SU-DHL-6 (cell line): ENCODE results near the gene S1PR2.

Experiments
- EZH2phosphoT487 ChIP-seq: fragments of 200-600 bp; sonication (generic), shearing (Covaris generic); conservative IDR thresholded peaks from 2 replicates; pipeline ENCODE4 v1.6.1; 2018; ENCODE audit warnings: mild to moderate bottlenecking, antibody characterized with exemption, low read length, moderate library complexity, mixed read lengths
- TF ChIP-seq, protein P1 (sequence below): fragments of 200-600 bp; sonication (generic); IDR thresholded peaks from one replicate; pipeline ENCODE4 v1.5.1; 2017; ENCODE audit warnings: antibody characterized with exemption, mild to moderate bottlenecking, low read length, moderate library complexity; ENCODE audit not compliant: insufficient read depth, poor library complexity, severe bottlenecking

DNA sequence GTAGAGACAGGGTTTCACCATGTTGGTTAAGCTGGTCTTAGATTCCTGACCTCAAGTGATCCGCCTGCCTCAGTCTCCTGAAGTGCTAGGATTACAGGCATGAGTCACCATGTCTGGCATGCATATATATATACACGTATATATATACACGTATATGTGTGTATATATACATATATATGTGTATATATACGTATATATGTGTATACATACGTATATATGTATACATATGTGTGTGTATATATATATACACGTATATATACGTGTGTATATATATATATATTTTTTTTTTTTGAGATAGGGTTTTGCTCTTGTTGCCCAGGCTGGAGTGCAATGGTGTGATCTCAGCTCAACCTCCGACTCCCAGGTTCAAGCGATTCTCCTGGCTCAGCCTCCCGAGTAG, 48.3 kb downstream of the S1PR2 start:
- TF ChIP-seq, protein P1, sequence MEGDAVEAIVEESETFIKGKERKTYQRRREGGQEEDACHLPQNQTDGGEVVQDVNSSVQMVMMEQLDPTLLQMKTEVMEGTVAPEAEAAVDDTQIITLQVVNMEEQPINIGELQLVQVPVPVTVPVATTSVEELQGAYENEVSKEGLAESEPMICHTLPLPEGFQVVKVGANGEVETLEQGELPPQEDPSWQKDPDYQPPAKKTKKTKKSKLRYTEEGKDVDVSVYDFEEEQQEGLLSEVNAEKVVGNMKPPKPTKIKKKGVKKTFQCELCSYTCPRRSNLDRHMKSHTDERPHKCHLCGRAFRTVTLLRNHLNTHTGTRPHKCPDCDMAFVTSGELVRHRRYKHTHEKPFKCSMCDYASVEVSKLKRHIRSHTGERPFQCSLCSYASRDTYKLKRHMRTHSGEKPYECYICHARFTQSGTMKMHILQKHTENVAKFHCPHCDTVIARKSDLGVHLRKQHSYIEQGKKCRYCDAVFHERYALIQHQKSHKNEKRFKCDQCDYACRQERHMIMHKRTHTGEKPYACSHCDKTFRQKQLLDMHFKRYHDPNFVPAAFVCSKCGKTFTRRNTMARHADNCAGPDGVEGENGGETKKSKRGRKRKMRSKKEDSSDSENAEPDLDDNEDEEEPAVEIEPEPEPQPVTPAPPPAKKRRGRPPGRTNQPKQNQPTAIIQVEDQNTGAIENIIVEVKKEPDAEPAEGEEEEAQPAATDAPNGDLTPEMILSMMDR = no peak
- no peak for TF ChIP-seq EZH2phosphoT487
